Measurements from ENCODE around the gene STRAP.

- no peak for TF ChIP-seq SIN3A (IDR thresholded peaks at IDR 0.05; ENCODE audit: borderline replicate concordance, insufficient read depth, low read length)
- no peak for TF ChIP-seq POLR2AphosphoS5 (IDR thresholded peaks at IDR 0.05; ENCODE audit: low read depth, low read length)
- TF ChIP-seq REST (IDR thresholded peaks at IDR 0.05; ENCODE audit: insufficient read depth in 1 of 2, low read depth in 2 of 2, low read length in 2 of 2): no peak
- TF ChIP-seq TAF1 (IDR thresholded peaks at IDR 0.05; ENCODE audit: borderline replicate concordance, insufficient read depth, low read length): no peak
These were observed 40.1 kb upstream of the STRAP start for GRCh38 chr12:15842108-15842507.
